SK-N-SH (cell line): ENCODE results near the gene CBLN3.

Source experiments
- EZH2phosphoT487 ChIP-seq: fragments of 200-600 bp; sonication (generic); IDR thresholded peaks from 2 replicates; pipeline ENCODE4 v1.6.1; 2017; ENCODE audit warnings: low read depth, mixed run types, mild to moderate bottlenecking, antibody characterized with exemption, moderate library complexity, borderline replicate concordance
- GABPA ChIP-seq: IDR thresholded peaks from 2 replicates; pipeline ENCODE4 v1.4.0; 2012; ENCODE audit warnings: low read depth, mild to moderate bottlenecking
- JUND ChIP-seq: IDR thresholded peaks from 2 replicates; pipeline ENCODE4 v1.4.0; 2012
- MEF2A ChIP-seq: IDR thresholded peaks from 2 replicates; pipeline ENCODE4 v1.4.0; 2012; ENCODE audit warnings: low read depth, borderline replicate concordance
- MXI1 ChIP-seq: IDR thresholded peaks from 2 replicates; pipeline ENCODE4 v1.6.1; 2012; ENCODE audit warnings: mild to moderate bottlenecking, low read depth, low read length, improper control_type of control experiment
- POLR2AphosphoS5 ChIP-seq: IDR thresholded peaks from 2 replicates; pipeline ENCODE4 v1.6.1; 2012; ENCODE audit warnings: low read depth, low read length
- RAD21 ChIP-seq: IDR thresholded peaks from 2 replicates; pipeline ENCODE4 v1.6.1; 2012; ENCODE audit warnings: mild to moderate bottlenecking, low read length
- TAF1 ChIP-seq: IDR thresholded peaks from 2 replicates; pipeline ENCODE4 v1.6.1; 2012; ENCODE audit warnings: low read depth, mild to moderate bottlenecking, low read length, moderate library complexity, borderline replicate concordance
- TCF12 ChIP-seq: IDR thresholded peaks from 2 replicates; pipeline ENCODE4 v1.4.0; 2012
- USF2 ChIP-seq: fragments of 150-350 bp; IDR thresholded peaks from 2 replicates; pipeline ENCODE4 v1.6.1; 2017; ENCODE audit warnings: antibody characterized with exemption, low read length, low read depth, borderline replicate concordance
- YY1 ChIP-seq: IDR thresholded peaks from 2 replicates; pipeline ENCODE4 v1.4.0; 2012; ENCODE audit warnings: low read depth, mild to moderate bottlenecking
- TF ChIP-seq, protein P1 (sequence below): fragments of 200-600 bp; sonication (generic); IDR thresholded peaks from 2 replicates; pipeline ENCODE4 v1.6.1; 2017; ENCODE audit warnings: antibody characterized with exemption, mild to moderate bottlenecking, moderate library complexity

DNA sequence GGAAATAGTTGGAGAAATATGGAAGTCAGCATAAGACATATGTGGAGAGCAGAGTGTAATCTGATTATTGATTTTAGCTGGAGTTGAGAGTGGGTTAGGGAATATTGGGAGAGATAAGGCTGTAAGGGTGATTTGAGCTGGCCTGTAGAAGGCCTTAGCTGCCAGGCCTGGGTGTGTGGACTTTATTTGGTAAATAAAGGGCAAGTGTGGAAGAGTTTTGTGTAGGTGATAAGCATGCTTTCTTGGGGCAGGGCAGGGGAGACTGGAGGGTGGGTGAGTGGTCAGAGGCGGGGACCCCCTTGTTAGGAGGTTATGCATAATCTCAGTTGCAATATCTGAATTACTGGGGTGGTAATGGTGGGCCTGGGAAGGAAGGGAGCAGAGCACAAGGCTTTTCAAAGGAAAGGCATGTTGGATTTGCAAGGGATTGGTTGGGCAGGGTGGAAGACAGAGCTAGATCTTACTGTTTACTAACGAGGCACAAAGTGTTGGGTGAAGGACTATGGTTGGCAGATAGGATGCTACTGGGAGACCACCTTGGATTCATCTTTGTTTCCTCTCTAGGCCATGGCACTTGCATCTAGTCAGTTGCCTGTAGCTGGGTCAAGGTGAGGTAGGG is 5.8 kb upstream of the CBLN3 start:
- TF ChIP-seq TAF1, result no peak
- no peak for TF ChIP-seq EZH2phosphoT487
- TF ChIP-seq, protein P1, sequence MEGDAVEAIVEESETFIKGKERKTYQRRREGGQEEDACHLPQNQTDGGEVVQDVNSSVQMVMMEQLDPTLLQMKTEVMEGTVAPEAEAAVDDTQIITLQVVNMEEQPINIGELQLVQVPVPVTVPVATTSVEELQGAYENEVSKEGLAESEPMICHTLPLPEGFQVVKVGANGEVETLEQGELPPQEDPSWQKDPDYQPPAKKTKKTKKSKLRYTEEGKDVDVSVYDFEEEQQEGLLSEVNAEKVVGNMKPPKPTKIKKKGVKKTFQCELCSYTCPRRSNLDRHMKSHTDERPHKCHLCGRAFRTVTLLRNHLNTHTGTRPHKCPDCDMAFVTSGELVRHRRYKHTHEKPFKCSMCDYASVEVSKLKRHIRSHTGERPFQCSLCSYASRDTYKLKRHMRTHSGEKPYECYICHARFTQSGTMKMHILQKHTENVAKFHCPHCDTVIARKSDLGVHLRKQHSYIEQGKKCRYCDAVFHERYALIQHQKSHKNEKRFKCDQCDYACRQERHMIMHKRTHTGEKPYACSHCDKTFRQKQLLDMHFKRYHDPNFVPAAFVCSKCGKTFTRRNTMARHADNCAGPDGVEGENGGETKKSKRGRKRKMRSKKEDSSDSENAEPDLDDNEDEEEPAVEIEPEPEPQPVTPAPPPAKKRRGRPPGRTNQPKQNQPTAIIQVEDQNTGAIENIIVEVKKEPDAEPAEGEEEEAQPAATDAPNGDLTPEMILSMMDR, result no peak
- no peak for TF ChIP-seq YY1
- no peak for TF ChIP-seq USF2
- TF ChIP-seq TCF12, result no peak
- TF ChIP-seq MXI1, result no peak
- TF ChIP-seq MEF2A, result no peak
- no peak for TF ChIP-seq JUND
- TF ChIP-seq RAD21, result no peak
- no peak for TF ChIP-seq GABPA
- no peak for TF ChIP-seq POLR2AphosphoS5
